ENCODE data around the gene ZNF433.
"Not testable (repeated sequence)": the region's sequence is repeated elsewhere in the genome, so short reads cannot be mapped to it uniquely, and the experiment has no call there.

ZNF433 gene

GRCh38 chr19:12035220-12036172 lies at the start of gene ZNF433:
Gene ZNF433, minus strand, starts transcription at chr19:12035679. Its CDS starts 140 bp downstream, at chr19:12035539.
- peak; percentile 87 for DNase-seq (ENCODE audit: low read depth)

DNA sequence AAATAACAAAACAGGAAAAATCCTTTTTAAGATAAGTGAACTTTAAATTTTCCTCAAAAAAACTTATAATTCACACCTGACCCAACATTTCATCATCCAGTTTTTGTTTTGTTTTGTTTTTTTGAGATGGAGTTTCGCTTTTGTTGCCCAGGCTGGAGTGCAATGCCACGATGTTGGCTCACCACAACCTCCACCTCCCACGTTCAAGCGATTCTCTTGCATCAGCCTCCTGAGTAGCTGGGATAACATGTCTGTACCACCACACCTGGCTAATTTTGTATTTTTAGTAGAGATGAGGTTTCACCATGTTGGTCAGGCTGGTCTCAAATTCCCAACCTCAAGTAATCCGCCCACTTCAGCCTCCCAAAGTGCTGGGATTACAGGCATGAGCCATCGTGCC lies 47.9 kb upstream of the ZNF433 start:
- not testable (repeated sequence) for DNase-seq (ENCODE audit: low read depth)

- DNase-seq (ENCODE audit: low read depth), result no peak
Measured at GRCh38 chr19:12077375-12077774, 41.9 kb upstream of the ZNF433 start.

- not testable (repeated sequence) for DNase-seq (ENCODE audit: low read depth)
Measured at GRCh38 chr19:12076331-12076730, 40.9 kb upstream of the ZNF433 start.

DNA sequence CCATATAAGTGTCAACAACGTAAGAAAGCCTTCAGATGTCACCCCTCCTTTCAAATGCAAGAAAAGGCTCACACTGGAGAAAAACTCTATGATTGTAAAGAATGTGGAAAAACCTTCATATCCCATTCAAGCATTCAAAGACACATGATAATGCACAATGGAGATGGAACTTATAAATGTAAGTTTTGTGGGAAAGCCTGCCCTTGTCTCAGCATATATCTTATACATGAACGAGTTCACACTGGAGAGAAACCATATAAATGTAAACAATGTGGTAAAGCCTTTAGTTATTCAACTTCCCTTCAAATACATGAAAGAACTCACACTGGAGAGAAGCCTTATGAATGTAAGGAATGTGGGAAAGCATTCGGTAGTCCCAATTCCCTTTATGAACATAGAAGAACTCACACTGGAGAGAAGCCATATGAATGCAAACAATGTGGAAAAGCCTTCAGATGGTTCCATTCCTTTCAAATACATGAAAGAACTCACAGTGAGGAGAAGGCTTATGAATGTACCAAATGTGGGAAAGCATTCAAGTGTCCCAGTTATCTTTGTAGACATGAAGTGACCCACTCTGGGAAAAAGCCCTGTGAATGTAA lies 40.2 kb upstream of the ZNF433 start:
- DNase-seq (ENCODE audit: low read depth), result no peak

DNA sequence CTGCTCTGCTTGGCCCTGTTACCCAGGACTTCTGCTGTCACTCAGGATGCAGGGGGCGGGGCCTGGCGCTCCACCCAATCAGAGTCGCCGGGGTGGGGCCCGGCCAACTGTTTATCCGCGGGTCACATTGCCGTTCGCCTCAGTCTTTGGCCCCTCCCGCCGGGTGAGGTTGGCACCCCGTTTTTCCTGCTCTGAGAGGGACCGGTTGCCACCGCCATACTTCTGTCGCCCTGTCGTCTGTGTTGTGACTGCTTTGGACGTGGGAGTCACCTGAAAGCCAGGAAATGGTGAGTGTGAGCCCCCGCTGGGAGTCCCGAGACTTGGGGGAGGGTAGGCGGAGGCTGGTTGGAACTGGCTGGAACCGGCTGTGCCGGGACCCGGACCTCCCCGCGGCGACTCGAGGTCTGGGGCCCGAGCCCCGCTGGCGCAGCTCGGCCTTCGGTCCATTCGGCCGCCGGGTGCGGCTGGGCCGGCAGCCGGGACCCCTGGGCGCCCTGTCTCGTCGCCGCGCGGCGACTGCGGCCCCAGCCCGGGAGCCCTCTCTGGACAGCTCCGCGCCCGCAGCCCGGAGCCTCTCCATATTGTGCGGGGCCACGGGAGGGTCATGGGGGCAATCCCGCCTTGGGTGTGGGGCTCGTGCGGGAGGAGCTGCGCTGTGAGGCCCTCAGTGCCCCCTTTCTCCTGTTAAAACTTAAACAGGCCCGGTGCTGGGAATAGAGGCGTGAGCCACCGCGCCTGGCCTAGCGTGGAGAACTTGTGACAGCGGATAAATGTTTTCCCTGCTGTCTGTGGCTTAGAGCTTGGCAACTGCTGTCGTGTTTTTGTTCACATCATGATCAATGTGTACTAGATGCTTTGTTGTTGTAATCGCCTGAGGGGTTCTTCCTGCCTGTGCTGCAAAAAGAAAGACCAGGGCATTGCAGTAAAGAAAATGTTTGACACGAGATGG lies 29.4 kb upstream of the ZNF433 start, which contains the start of gene ZNF844:
Gene ZNF844 (plus strand): TSS at position 142 of the 949 bp plus-strand sequence. CDS start 143 bp downstream, at position 285.
- DNase-seq (ENCODE audit: low read depth), result peak; percentile 92

DNA sequence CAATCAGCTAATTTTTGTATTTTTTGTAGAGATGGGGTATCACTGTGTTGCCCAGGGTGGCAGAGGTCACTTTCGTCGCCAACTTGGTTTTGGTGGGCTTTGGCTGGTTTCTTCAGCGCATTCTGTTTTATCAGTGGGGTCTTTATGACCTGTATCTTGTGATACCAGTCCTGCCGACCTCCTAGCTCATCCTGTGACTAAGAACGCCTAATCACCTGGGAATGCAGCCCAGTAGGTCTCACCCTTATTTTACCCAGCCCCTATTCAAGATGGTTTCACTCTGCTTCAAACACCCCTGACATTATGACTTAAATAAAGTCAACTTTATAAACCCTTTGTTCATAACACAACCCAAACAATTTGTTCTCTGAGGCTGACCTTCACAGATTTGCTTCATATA lies 20.3 kb upstream of the ZNF433 start:
- no peak for DNase-seq (ENCODE audit: low read depth)

DNA sequence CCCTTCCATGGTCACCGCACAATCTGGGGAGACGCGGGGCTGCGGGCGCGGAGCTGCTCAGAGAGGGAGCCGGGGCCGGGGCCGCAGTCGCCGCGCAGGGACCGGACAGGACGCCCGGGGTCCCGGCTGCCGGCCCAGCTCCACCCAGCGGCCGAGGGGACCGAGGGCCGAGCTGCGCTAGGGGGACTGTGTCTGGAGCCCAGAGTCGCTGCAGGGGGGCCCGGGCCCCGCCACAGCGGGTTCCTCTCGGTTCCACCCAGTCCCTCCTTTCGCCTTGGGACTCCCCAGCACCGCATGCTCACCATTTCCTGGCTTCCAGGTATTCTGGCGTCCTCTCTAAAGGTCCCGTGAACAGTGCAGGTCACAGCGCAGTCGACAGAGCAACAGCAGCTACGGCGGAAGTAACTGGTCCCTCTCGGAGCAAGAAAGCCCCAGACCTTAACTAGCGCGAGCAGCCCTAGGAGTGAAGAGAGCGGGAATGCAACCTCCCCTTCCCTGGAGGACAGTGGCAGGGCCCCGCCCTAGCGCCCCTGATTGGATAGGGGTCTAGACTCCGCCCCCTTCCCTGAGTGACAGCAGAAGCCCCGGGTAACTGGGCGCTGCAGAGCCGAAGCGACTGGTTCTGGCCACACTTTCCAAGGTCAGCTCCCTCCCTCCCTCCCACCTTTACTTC lies 17.2 kb upstream of the ZNF433 start, which contains the start of gene ZNF878:
Gene ZNF878 (minus strand): TSS at position 465 of the 673 bp plus-strand sequence. CDS start 160 bp downstream, at position 305.
- DNase-seq (ENCODE audit: low read depth), result peak; percentile 84

GRCh38 chr19:12052091-12052496 lies 16.6 kb upstream of the ZNF433 start:
- DNase-seq (ENCODE audit: low read depth), result peak; percentile 18

DNA sequence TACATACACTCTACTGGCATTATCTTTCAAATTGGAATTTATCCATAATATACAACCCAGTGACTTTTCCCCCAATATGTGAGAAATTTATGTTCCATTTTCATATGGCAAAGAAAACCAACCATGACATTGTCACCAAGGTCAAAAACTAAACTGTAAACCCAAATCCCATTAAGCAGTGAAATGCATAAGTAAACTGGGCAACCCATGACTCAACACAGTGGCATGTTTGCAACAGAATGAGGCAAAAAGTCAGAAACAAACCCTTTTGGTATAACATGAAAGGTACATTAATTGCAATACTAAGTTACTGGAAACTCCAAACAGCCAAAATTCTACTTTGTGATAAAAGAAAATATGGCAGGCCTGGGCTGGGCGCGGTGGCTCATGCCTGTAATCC lies 12.4 kb upstream of the ZNF433 start:
- no peak for DNase-seq (ENCODE audit: low read depth)

DNA sequence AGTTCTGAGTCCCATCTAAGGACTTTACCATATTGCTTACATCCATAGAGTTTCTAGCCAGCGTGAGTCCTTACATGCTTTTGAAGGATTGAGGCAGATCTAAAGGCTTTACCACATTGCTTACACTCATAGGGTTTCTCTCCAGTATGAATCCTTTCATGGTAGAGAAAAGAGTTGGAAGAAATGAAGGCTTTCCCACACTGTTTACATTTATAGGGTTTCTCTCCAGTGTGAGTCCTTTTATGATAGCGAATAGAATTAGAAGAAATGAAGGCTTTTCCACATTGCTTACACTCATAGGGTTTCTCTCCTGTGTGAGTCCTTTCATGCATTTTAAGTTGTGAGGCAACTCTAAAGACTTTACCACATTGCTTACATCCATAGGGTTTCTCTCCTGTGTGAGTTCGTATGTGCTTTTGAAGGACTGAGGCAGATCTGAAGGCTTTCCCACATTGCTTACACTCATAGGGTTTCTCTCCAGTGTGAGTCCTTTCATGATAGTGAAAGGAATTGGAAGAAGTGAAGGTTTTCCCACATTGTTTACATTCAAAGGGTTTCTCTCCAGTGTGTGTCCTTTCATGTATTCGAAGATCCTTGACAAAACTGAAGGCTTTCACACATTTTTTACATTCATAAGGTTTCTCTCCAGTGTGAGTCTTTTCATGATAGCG lies 8.4 kb upstream of the ZNF433 start:
- no peak for DNase-seq (ENCODE audit: low read depth)

GRCh38 chr19:12042893-12043292 lies 7.4 kb upstream of the ZNF433 start:
- no peak for DNase-seq (ENCODE audit: low read depth)

GRCh38 chr19:12034620-12035019 lies 859 bp downstream of the ZNF433 start:
- DNase-seq (ENCODE audit: low read depth), result no peak

GRCh38 chr19:12034198-12034597 lies 1.3 kb downstream of the ZNF433 start:
- no peak for DNase-seq (ENCODE audit: low read depth)

GRCh38 chr19:12015753-12016116 lies 19.7 kb downstream of the ZNF433 start:
- DNase-seq (ENCODE audit: low read depth), result no peak

GRCh38 chr19:12015015-12015752 lies 20.3 kb downstream of the ZNF433 start:
- no peak for DNase-seq (ENCODE audit: low read depth)

- DNase-seq (ENCODE audit: low read depth), result peak; percentile 28
Measured at GRCh38 chr19:12000152-12000981, 35.1 kb downstream of the ZNF433 start.

DNA sequence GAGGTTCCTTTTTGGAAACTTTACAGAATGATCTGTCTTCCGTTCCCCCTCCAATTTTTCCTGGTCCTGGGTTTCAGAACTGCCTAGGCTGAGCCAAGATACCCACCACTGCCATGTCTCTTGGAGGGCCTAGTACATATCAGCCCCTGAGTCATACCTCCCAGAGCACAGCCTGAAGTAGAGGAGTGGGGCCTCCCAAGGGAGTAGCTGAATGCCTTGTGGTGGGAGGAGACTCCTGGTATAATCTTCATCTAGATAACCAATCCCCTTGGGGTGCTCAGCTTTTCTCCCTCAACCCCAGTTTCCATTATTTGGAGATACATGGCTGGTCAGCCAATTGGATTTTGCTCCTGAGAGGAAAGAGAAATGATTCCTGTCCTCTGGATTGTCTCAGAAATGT lies 40.3 kb downstream of the ZNF433 start:
- DNase-seq (ENCODE audit: low read depth), result peak; percentile 77

- DNase-seq (ENCODE audit: low read depth), result not testable (repeated sequence)
Measured at GRCh38 chr19:11991921-11992320, 43.6 kb downstream of the ZNF433 start.
